ENCODE data around the gene SLFN13.
"Not testable (repeated sequence)": the region's sequence is repeated elsewhere in the genome, so short reads cannot be mapped to it uniquely, and the experiment has no call there.

The SLFN13 gene, protein sequence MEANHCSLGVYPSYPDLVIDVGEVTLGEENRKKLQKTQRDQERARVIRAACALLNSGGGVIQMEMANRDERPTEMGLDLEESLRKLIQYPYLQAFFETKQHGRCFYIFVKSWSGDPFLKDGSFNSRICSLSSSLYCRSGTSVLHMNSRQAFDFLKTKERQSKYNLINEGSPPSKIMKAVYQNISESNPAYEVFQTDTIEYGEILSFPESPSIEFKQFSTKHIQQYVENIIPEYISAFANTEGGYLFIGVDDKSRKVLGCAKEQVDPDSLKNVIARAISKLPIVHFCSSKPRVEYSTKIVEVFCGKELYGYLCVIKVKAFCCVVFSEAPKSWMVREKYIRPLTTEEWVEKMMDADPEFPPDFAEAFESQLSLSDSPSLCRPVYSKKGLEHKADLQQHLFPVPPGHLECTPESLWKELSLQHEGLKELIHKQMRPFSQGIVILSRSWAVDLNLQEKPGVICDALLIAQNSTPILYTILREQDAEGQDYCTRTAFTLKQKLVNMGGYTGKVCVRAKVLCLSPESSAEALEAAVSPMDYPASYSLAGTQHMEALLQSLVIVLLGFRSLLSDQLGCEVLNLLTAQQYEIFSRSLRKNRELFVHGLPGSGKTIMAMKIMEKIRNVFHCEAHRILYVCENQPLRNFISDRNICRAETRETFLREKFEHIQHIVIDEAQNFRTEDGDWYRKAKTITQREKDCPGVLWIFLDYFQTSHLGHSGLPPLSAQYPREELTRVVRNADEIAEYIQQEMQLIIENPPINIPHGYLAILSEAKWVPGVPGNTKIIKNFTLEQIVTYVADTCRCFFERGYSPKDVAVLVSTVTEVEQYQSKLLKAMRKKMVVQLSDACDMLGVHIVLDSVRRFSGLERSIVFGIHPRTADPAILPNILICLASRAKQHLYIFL

DNA sequence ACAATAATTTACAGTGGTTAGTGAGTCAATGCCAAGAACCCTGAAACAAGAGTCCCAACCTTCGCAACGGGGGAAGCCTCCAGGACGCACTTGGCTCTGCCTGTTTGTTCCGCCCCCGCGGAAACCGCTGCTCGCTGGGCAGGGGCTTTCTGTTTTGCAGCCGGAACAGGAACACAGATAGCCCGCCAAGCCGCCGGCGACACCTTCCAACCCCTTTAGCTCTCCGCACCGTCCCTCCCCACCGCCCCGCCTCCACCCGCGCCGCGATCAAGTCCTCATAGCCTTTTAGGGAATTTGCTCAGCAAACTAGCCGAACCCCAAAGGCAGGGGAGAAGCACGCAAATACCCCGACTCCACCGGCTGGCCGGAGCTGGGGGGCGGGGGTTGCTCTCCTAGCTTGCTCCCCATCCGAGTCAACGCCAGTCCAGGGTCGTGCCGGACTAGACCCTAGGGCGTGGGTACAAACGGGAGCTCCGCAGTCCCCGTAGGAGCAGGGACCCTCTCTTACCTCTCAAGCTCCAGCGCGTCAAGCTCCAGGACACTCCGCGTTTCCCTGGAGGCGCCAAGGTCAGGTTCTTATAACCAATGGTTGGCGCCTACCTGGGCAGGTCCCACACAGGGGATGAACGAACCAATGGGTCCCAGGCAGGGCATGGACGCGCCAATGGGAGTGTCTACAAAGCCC, at the start of gene SLFN13:
Gene SLFN13 (minus strand): TSS at position 553 of the 685 bp plus-strand sequence. CDS start 3,086 bp downstream, outside the sequence.
- intact Hi-C loops (cut with DNase I), result no loop called here
- DNase-seq, result peak in 2 of 10 donors; percentile 86

DNA sequence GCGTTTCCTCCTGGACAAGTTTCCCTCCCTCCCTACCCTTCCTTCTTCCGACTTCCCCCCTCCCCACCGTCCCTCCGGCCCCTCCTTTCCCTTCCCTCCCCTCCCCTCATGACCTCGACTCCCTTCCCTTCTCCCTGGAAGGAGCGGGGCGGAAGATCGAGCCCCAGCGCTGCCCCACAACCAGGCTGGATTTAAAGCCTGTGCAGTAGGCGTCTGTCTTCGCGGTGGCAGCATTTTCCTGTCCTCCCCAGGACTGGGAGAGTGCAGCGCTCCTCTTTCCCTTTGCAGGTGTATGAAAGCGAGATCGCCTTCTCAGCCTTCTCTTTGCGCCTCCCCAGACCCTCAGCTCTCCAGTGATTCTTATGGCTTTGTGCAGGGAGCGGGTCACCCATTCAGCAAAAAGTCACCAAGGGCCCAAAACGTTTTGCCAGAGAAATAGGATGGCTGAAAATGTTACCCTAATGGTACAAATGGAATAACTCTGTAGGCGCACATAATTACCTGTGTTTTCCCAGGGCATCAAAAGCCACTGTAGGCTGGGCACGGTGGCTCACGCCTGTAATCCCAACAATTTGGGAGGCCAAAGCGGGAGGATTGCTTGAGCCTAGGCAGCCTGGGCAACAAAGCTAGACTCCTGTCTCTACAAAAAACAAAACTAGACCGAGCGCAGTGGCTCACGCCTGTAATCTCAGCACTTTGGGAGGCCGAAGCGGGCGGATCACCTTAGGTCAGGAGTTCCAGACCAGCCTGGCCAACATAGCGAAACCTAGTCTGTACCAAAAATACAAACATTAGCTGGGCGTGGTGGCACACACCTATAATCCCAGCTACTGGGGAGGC, 48.1 kb upstream of the SLFN13 start:
- intact Hi-C loops (cut with DNase I), result no loop called here

DNA sequence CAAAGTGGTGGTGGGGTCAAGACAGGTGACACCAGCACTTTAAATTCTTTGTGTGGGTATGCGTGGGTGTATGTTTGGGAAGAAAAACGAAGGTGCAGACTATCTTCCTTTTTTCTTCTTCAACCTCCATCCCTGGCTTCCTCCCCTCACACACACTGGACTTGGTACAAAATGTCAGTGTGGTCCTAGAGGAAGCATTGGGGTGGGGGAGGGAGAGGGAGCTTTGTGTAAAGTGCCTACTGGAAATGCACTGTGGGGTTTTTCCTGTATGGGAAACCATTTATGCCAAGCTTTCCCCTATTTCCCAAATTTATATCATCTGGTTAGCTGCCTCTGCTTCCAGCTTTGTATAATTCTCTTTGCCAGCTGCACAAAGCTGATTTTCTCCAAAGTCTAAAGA, 44.5 kb upstream of the SLFN13 start:
- intact Hi-C loops (cut with DNase I), result no loop called here
- DNase-seq, result no peak

More for the DNA sequence above, 48.1 kb upstream of the SLFN13 start:
- DNase-seq, result peak in 1 of 10 donors; percentile 54

DNA sequence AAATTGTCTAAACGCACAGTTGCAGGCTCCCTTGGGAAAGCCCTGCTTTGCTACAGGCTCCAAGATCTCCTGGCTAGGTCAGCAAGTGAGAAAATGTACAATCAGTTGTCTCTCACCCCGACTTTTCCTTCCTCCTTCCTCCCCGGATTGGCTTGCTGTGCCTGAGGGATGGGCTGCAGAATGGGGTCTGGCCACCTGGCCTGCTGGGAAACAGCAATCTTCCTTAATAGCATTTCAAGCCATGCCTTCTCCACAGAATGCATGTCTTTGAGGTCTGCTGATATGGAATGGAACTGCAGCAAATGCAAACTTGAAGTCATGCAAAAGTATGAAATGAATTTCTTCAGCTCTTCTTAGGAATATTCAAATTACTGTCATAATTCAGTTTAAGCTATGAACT, 42.9 kb upstream of the SLFN13 start:
- no peak for DNase-seq
- intact Hi-C loops (cut with DNase I), result no loop called here

DNA sequence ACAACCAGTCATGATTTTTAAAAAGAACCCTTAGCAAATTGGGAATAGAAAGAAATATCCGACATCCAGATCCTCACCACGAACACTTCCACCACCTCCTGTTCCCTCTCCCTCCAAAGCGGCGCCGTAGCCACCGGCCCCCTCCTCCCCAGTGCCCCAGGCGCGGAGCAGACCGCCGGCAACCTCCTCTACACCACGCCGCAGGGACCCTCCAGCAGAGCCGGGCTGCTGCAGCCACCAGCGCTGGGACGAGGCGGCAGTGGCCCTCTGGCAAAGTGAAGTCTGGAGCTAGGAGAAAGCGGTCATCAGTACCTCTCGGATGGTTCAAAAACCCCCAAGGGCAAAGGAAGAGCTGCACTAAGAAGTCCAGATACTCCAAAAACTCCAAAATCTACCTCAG, 41.4 kb upstream of the SLFN13 start:
- intact Hi-C loops (cut with DNase I), result no loop called here
- no peak for DNase-seq

DNA sequence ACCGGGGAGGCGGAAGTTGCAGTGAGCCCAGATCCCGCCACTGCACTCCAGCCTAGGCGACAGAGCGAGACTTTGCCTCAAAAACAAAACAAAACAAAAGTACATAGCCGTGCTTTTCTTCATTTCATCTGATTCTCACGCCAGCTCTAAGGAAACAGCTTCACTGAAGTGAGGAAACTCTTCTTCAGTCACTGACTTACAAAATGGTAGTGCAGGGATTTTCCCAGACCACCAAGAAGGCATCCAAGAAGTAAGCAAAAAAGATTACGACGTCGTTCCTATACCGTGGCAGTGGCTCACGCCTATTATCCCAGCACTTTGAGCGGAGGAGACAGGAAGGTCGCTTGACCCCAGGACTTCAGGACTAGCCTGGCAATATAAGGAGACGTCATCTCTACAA, 40.4 kb upstream of the SLFN13 start:
- intact Hi-C loops (cut with DNase I), result no loop called here
- DNase-seq, result no peak

DNA sequence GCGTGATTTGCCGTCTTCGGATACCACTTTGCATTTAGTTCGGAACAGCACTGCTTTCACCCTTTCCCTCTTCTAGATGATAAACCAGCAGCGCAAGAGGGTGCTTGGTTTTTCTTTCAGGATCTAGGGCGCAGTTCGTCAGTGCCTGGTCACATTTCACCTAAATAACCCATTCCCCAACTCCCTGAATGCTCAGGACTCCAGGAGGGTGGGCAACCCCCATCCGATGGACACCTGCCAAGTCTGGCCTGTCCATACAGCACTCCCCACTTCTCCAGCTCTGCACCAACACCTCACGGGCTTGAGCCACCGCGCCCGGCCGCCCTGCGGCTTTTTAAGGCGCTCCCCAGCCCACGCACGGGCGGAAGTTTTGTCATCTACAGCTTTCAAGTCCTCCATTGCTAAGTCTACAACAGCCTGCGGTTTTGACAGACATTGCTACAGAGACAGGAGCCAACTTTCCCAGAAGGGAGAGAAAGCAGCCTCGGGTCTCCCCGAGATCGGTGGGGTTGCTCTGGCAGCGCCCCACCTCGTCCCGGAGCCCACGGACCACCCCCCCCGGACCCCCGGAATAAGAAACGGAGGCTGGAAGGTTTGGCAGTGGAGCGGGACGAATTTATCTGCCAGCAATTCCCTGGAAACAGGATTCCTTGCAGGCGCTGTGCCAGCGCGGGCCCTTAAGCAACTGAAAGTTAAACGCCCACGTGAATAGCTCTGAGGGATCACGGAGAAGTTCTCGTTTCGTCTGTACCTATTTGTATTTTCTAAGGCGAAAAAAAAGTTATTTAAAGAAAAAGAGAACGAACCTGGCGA, 38.6 kb upstream of the SLFN13 start:
- no peak for DNase-seq
- intact Hi-C loops (cut with DNase I), result no loop called here

DNA sequence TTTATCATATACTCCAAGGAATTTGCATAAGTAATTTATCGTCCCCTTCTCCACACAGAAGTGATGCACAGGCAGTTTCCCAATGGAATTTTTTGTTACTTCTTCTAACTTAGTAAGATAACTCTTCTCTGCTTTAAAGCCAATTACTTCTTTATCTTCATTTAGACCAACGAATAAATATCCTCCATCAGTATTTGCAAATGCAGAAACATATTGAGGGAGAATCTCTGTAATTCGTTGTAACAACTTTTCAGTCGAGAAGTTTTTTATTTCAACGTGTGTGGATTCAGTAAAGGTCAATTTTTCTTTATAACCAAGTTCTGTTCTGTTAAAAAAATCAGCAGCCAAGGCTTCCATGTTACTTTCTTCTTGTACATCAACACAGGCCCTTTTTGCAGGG, 30.7 kb upstream of the SLFN13 start:
- intact Hi-C loops (cut with DNase I), result no loop called here
- DNase-seq, result no peak

DNA sequence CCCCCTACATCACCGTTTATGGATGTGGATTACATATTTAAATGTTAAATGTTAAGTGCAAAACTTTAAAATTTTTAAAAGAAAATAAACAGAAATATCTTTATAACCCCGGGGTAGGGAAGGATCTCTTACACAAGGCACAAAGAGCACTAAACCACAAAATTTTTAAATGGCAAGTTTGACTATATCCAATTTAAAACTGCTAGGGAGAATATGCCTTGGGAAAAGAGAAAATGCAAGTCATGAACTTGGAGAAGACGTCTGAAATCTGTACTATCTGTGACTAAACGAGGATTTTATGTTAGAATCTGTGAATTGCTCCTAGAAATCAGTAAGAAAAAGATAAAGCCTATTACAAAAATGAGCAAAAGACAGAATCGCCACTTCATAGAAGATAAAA, 28.7 kb upstream of the SLFN13 start:
- intact Hi-C loops (cut with DNase I), result no loop called here
- DNase-seq, result no peak

DNA sequence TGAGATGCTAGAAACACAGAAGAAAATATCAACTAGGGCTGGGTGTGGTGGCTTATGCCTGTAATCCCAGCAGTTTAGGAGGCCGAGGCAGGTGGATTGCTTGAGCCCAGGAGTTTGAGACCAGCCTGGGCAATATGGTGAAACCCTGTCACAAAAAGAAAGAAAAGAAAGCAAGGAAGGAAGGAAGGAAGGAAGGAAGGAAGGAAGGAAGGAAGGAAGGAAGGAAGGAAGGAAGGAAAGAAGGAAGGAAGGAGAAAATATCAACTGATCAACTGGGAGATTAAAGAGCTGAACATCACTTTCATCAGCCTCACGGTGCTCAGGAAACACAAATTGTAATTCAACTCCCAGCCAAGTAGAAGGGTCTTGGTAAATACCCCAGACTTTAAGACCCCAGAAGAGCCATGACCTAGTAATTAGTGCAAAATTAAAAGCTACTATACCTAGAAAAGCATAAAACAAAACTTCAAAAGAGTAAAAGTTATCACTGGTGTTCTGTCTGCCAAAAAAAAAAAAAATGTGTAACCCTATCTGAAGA, 27.8 kb upstream of the SLFN13 start:
- intact Hi-C loops (cut with DNase I), result no loop called here
- DNase-seq, result no peak

DNA sequence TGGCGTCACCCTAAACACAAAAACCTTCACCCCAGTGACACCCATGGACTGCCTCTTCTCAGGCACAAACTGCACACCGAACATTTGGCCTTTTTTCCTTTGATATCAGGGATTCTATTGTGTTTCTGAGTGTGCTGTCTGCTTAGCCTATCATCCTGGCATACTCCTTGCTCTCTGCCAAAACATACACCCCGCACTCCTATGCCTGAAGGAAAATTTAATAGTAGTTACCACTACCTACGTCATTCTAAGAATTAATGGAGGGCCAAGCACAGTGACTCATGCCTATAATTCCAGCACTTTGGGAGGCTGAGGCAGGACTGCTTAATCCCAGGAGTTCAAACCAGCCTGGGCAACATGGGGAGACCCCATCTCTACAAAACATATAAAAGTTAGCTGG, 19.9 kb upstream of the SLFN13 start:
- intact Hi-C loops (cut with DNase I), result no loop called here
- DNase-seq, result no peak

DNA sequence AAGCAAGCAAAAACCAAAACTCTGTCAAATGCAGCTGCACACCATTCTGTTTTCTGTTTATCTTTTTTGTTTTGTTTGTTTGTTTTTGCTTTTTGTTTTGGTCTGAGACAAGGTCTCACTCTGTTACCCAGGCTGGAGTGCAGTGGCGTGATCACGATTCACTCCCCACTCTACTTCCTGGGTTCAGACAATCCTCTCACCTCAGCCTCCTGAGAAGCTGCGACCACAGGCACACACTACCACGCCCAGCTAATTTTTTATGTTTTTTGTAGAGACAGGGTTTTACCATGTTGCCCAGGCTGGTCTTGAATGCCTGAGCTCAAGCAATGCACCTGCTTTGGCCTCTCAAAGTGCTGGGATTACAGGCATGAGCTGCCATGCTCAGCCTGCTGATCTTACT, 19.3 kb upstream of the SLFN13 start:
- DNase-seq, result no peak
- intact Hi-C loops (cut with DNase I), result no loop called here

DNA sequence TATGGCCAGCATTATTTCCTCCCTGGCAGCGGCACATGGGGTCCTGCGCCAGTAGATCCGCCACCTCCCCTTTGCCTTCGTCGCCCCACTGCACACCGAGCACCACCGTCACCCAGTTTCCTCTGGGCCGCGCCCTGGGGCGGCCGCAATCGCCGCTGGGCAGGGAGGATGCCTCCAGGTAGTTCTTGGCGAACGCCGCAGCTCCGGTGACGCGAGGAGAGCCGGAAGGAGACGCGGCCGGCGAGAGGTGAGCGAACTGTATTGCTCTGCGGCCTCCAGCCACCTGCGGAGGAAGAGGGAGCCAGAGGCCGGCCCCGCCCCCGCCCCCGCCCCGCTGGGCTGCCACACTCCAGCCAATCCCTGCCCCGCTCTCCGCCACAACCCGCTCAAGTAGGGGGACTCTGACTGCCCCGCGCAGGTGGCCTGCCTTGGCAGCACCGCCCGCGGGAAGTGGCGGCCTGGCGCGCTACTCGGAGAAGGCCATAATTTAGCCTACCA, 11.8 kb upstream of the SLFN13 start:
- intact Hi-C loops (cut with DNase I), result no loop called here
- no peak for DNase-seq

DNA sequence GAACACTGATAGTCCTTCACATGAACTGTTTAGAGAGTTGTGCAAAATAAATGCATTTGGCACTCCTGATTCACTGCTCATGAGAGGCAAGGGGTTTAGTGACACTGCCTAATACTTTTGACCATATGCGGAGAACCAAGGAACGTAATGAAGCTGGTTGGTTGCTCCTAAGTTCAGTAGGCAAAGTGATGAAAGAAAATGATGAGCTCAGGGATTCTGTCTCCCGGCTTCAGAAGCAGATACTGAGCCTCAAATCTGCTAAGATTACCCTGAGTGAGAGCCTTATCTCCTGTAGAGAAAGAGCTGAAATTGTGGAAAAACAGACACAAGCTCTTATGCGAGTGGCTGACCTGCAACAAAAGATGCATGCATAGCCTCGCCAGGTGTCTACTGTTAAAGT, 5.5 kb upstream of the SLFN13 start:
- DNase-seq; intact Hi-C loops (cut with DNase I): not testable (repeated sequence)

DNA sequence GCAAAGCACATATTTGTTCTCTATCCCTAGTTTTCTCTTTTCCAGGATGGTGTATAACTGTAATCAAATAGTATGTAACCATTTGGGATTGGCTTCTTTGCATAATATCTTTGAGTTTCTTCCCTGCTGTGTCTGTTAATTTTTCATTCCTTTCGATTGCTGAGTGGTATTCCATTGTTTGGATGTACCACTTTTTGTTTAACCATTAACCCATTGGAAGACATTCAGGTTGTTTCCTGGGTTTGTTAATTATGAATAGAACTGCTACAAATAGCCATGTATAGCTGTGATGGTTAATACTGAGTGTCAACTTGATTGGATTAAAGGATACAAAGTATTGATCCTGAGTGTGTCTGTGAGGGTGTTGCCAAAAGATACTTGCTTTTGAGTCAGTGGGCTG, 4.6 kb upstream of the SLFN13 start:
- no peak for DNase-seq
- intact Hi-C loops (cut with DNase I), result no loop called here

DNA sequence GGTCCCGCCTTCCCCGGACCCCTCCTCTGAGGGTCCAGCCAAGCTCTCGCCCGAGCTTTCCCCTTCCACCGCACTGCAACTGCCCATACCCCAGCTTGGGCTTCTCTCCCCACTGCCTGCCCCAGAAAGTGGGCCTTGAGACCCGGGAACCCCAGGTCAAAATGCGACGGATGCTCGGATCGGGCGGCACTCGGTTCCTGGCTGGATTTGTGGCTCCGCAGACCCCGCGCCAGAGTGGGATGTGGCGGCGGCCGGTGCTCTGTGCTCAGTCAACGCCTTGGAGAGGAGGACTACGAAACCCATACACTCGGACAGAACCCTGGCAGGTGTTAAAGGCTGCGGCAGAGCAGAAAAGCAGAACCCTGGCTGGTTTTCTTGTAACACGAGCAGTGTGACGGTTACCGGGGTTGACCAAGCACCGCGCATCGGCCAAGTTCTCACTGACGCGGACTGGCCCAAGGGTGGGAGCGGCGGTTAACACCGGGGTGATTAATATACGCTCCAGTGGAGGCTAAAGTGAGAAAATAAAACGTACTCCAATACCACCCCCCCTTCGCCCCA, 885 bp upstream of the SLFN13 start:
- intact Hi-C loops (cut with DNase I), result no loop called here
- peak in 1 of 10 donors; percentile 72 for DNase-seq

DNA sequence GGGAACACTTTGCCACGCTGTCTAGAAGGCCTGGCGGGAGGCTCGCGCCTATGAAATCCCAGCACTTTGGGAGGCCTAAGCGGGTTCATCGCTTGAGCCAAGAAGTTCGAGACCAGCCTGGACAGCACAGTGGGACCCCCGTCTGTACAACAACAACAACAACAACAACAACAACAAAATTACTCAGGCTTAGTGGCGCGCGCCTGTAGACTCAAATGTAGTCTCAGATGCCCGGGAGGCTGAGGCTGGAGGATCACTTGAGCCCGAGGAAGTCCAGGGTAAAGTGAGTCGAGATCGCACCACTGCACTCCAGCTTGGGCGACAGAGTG, 297 bp upstream of the SLFN13 start:
- no peak for DNase-seq
- intact Hi-C loops (cut with DNase I), result no loop called here

DNA sequence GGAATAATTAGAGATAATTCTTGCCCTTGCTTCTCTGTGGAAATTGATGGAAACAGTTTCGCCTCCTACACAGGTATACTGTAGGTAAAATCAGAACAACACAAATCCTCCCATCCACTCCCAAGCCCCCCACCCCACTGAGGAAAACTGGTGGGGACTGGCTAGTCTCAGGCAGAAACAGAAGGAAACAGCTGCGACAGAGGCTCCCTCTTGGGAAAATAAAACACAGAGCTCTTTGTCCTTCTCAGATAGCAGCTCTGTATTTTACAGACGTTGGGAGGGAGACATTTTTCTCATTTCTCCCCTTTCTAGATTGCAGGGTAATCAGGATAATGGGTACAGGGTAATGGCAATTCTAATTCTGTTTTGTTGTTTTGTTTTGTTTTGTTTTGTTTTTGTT, 1.1 kb downstream of the SLFN13 start:
- intact Hi-C loops (cut with DNase I), result no loop called here

DNA sequence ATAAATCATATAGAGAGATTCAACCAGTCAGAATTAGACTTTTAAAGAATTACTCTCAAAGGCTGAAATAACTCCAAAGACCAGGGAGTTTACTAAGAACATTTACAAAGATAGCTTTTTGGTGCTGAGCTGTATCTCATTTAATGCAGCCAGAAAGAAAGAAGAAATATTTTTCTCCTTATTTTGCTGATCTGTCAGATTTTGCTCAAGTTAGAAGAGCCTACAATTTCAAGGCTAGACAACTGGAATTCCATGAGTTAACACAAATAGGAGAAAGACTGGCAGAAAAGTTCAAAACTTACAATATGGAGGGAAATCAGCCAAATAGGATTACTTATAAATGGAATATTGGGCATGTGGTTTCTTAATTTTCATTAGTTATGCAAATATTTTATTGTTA, 10.1 kb downstream of the SLFN13 start:
- DNase-seq, result no peak
- intact Hi-C loops (cut with DNase I), result no loop called here

More for the DNA sequence above, 1.1 kb downstream of the SLFN13 start:
- no peak for DNase-seq

All from posterior cingulate gyrus (tissue), 11 donors.